Activated CD4-positive, alpha-beta T cell treated with anti-CD3 and anti-CD28 coated beads, Interleukin-10, Interleukin-2, amounts not matched to agents 100 ng/mL and 50 ng/mL, durations not matched to agents 16 hours and 8 hours (primary cell): ENCODE measurements around the gene RFK.
"Not testable (repeated sequence)": the region's sequence is repeated elsewhere in the genome, so short reads cannot be mapped to it uniquely, and the experiment has no call there.

Source experiments
- DNase-seq: peaks from one replicate; pipeline ENCODE4 v3.0.0-alpha.2; 2020

RFK gene

DNA sequence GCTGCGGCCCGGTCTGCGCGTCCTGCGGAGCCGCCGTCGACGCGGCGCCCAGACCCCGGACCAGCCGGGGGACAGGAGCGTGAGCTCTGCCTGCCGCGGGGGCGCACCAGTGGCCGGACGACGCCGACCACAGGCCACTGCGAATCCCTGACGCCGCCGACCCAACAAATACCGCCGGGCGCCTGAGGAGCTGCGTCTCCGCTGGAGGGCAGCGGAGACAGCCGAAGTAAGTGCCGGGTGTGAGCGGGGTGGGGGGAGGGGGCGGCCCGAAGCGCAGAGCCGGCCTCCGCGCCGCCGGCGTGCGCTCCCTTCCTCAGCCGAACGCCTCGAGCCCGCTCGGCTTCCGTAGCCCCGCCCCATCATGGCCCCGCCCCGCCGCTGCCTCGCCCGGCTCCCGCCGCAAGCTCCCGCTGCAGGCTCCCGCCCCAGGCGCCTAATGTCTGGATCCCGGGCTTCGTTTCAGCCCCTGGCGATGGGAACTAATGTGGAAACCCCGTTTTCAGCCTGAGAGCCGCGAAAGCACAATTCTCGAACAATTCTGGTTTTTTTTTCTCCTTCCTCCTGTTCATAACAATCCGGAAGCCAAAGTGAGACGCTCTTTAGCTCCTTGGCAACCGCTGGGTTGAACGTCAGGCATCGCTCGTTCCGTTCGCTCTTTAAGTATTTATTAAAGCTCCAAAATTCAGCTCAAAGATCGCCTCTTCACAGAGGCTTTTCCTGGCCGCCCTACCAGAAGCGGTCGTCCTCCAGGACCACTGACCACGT, at the start of gene RFK:
Gene RFK, minus strand, starts transcription at position 232 of the 765 bp plus-strand sequence. CDS start 255 bp downstream, outside the sequence.
- peak; percentile 88 for DNase-seq

GRCh38 chr9:76443887-76444286, 49.7 kb upstream of the RFK start:
- DNase-seq, result no peak

GRCh38 chr9:76441551-76442322, 47.5 kb upstream of the RFK start:
- peak; percentile 83 for DNase-seq

DNA sequence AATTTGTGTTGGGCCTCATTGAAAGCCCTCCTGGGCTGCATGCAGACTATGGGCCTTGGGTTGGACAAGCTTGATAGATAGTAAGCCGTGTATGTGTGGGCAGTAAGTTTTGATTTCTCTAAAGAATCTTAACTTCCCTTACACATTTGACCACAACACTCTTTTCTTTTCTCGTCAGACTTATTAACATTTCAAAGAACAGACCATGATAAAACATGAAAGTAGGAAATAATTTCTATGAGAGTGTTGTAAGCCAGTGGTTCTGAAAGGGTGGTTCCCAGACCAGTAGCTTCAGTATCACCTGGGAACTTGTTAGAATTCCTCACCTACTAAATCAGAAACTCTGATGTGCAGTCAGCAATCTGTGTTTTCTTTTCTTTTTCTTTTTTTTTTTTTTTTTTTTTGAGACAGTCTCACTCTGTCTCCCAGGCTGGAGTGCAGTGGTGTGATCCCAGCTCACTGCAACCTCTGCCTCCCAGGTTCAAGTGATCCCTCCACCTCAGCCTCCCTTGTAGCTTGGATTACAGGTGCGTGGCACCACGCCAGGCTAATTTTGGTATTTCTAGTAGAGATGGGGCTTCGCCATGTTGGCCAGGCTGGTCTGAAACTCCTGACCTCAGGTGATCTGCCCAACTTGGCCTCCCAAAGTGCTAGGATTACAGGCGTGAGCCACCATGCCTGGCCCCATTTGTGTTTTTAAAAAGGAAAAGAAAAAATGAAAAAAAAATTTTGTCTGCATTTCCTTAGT, 44.8 kb upstream of the RFK start:
- DNase-seq, result peak; percentile 76

GRCh38 chr9:76437017-76437699, 42.9 kb upstream of the RFK start:
- DNase-seq, result not testable (repeated sequence)

- DNase-seq, result not testable (repeated sequence)
Observed at GRCh38 chr9:76434897-76435296, 40.7 kb upstream of the RFK start.

DNA sequence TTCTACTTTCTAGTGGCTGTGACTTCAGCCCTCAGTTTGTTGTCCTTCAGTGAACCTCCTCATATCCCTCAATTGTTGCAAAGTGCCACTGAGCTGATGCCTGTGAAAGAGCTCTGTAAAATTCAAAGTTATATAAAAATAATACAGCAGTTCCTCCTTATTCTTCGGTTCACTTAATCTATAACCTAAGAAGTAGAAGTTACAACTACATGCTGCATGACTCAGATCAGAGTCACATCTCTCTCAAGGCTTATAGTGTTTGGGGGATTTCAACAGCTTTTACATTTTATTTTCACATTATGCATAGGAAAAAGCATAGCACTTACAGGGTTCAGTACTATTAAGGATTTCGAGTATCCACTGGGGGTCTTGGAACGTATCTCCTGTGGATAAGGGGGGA, 39.6 kb upstream of the RFK start:
- DNase-seq, result no peak

DNA sequence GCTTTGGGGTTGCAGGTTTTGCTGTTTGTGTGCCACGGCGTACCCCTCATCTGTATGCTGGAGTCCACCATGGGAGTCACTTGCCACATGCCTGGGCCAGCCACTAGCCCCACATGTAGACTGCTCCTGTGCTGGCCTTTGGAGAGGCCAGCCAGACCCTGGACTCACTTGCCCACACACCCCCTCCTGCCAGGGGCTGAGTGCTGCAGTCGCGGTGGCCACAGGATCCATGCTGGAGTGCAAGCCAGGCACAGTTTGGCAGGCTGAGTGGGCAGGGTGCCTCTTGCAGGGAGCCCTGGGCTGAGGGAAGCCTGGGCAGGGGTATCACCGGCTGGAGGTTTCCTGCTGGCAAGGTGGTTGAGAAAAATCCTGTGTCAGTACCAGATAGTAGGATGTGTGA, 39.2 kb upstream of the RFK start:
- no peak for DNase-seq

DNA sequence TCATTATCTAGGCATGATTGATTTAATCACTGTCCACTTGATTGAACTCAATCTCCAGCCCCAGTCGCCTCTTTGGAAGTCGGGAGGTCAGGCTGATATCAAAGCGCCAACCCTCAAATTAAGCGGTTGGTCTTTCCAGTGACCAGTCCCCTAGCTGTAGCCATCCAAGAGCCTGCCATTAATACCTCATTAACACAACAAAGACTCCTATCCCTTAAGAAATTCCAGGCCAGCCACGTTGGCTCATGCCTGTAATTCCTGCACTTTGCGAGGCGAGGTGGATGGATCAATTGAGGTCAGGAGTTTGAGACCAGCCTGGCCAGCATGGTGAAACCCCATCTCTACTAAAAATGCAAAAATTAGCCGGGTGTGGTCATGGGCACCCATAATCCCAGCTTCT, 37.4 kb upstream of the RFK start:
- no peak for DNase-seq

- DNase-seq, result no peak
Observed at GRCh38 chr9:76426807-76427419, 32.7 kb upstream of the RFK start.

DNA sequence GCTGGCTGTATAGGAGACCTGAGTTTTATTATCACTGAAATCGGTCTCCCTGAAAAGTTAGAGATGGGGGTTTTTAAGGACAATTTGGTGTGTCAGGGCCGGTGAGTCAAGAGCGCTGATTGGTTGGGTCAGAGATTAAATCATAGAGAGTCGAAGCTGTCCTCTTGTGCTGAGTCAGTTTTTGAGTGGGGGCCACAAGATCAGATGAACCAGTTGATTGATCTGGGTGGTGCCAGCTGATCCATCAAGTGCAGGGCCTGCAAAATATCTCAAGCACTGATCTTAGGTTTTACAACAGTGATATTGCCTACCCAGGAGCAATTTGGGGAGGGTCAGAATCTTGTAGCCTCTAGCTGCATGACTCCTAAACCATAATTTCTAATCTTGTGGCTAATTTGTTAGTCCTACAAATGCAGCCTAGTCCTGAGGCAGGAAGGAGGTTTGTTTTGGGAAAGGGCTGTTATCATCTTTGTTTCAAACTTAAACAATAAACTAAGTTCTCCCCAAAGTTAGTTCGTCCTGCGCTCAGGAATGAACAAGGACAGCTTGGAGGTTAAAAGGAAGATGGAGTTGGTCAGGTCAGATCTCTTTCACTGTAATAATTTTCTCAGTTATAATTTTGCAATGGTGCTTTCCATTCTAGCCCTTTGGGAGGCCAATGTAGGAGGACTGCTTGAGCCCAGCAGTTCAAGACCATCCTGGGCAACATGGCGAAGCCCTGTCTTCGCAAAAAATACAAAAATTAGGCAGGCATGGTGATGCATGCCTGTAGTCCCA, 31.6 kb upstream of the RFK start:
- no peak for DNase-seq

GRCh38 chr9:76424491-76424890, 30.3 kb upstream of the RFK start:
- DNase-seq, result peak; percentile 75

GRCh38 chr9:76423216-76424177, 29.3 kb upstream of the RFK start:
- peak; percentile 37 for DNase-seq

DNA sequence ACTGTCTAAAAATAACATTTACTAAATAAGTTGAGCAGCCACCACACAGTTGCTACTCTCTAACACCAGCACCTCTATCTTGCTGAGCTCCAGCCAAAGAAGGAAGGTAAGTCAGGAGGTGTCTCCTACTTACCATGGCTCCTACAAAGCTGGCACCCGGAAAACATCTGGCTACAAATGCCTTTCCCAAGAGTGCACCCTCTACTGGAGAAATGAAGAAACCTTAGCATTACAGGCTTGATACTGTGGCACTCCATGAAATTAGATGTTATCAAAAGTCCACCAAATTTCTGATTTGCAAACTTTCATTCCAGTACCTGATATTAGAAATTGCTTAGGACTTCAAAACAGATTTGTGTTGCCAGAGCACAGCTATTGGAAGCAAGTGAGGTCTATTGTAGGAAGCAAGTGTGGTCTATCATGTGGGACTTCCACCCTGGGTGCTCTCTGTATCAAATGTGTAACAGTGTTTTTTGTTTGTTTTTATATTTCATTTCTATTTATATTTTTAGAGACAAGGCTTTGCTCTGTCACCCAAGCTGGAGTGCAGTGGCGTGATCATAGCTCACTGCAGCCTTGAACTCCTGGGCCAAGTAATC, 25.7 kb upstream of the RFK start:
- DNase-seq, result no peak

GRCh38 chr9:76417394-76417793, 23.2 kb upstream of the RFK start:
- no peak for DNase-seq

DNA sequence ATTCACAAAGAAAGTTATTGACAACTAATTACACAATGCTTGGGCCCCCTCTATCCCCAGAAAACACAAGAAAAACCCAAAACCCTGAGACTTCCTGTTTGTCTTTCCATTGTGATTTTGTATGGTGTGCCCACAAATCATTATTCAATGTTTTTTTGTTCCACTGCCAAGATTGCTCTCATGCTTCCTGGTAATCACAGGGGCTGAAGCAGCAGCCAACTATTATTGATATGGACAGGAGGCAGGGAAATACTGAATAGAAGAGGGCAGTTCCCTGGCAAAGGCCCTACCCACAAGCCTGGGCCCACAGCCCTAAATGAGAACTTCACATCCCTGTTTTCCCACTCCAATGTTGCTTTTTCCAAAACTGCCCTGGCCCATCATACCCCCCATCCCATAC, 21.5 kb upstream of the RFK start:
- DNase-seq, result no peak

DNA sequence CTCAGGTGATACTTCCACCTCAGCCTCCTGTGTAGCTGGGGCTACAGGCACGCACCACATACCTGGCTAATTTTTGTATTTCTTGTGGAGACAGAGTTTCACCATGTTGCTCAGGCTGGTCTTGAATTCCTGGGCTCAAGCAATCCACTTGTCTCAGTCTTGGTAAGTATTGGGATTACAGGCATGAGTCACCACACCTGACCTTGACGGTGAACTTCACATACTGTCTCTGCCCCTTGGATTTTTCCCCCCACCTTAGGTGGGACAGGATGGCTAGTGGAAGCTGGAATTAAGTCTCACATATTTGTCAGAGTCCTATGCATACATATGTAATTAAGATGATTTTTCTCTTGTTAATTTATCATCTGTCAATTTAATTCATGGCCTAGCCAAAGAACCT, 20.9 kb upstream of the RFK start:
- DNase-seq, result no peak

- no peak for DNase-seq
Observed at GRCh38 chr9:76414661-76415060, 20.4 kb upstream of the RFK start.

DNA sequence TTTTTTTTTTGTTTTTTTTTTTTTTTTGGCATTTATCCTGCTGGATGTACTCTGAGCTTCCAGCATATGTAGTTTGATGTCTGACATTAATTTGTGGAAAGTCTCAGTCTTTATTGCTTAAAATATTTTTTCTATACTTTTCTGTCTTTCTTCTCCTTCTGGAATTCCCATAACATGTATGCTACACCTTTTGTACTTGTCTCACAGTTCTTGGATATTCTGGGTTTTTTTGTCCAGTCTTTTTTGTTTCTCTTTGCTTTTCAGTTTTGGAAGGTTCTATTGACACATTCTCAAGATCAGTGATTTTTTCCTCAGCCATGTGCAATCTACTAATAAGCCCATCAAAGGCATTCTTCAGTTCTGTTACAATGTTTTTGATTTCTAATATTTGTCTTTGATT, 19.4 kb upstream of the RFK start:
- DNase-seq, result no peak

GRCh38 chr9:76412638-76413037, 18.4 kb upstream of the RFK start:
- DNase-seq, result no peak
